H1 (cell line): ENCODE measurements around the gene EPHA3. TPM values are rescaled to one million over a fixed set of nuclear protein-coding genes. Genes with fewer than 3 reads are reported as not detected.

Experiments used
- CTCF ChIA-PET: fragments of 300-600 bp; sonication (Branson Sonifier 250); formaldehyde crosslinking; loops from one replicate; lab custom pipeline; 2021; ENCODE audit not compliant: partially characterized antibody; lab: Charles Lee
- POLR2A ChIA-PET: fragments of 300-600 bp; sonication (Branson Sonifier 250); formaldehyde crosslinking; loops from one replicate; lab custom pipeline; 2021; ENCODE audit warnings: inconsistent platforms; ENCODE audit not compliant: partially characterized antibody; lab: Charles Lee
- DNase-seq, 2 experiments: peaks; one replicate each; pipeline versions ENCODE4 v3.0.0 to v3.0.0-alpha.2; 2010 to 2022; ENCODE audit warnings: low spot score in 2 of 2, low read depth in 1 of 2, mixed read lengths in 1 of 2
- FAIRE-seq: peaks from 2 replicates; lab custom pipeline; 2011; peaks lifted over from hg19 to GRCh38; lab: Jason Lieb, UNC
- H2AFZ ChIP-seq: 2 replicates; pipeline ENCODE4 v1.8.1; 2012; ENCODE audit warnings: low read length, inconsistent platforms
- H2AK5ac ChIP-seq: 2 replicates; pipeline ENCODE4 v1.6.1; 2013; ENCODE audit warnings: low read depth, low read length
- H2BK120ac ChIP-seq: replicated peaks from 2 replicates; pipeline ENCODE3; 2013; ENCODE audit warnings: low read depth, low read length, inconsistent platforms
- H2BK12ac ChIP-seq: 2 replicates; pipeline ENCODE4 v1.6.1; 2013; ENCODE audit warnings: low read depth, low read length
- H2BK15ac ChIP-seq: 2 replicates; pipeline ENCODE4 v1.6.1; 2013; ENCODE audit warnings: low read length
- H2BK20ac ChIP-seq: 2 replicates; pipeline ENCODE4 v1.6.1; 2013; ENCODE audit warnings: low read length
- H2BK5ac ChIP-seq: 2 replicates; pipeline ENCODE4 v1.6.1; 2013; ENCODE audit warnings: low read depth, low read length
- H3K14ac ChIP-seq: 2 replicates; pipeline ENCODE4 v1.6.1; 2013; ENCODE audit warnings: inconsistent platforms; ENCODE audit not compliant: insufficient read length
- H3K18ac ChIP-seq: 2 replicates; pipeline ENCODE4 v1.6.1; 2013; ENCODE audit warnings: low read length; ENCODE audit errors: extremely low read depth
- H3K23ac ChIP-seq: 2 replicates; pipeline ENCODE4 v1.6.1; 2013; ENCODE audit warnings: inconsistent platforms; ENCODE audit not compliant: insufficient read length
- H3K23me2 ChIP-seq: 2 replicates; pipeline ENCODE4 v1.6.1; 2013; ENCODE audit warnings: low read depth, low read length
- H3K27ac ChIP-seq: 2 replicates; pipeline ENCODE4 v1.6.1; 2011; ENCODE audit warnings: low read depth, low read length, inconsistent platforms
- H3K27me3 ChIP-seq, 4 experiments: replicated peaks in 1 of 4; 1 replicate in 1 of 4; 2 replicates in 3 of 4; pipeline versions ENCODE4 v1.6.1 to v1.8.1; 2011 to 2013; ENCODE audit warnings: low read length in 3 of 4, mild to moderate bottlenecking in 3 of 4, inconsistent platforms in 2 of 4, mixed read lengths in 2 of 4, moderate library complexity in 1 of 4; ENCODE audit not compliant: control insufficient read depth in 3 of 4, insufficient read depth in 3 of 4; ENCODE audit errors: extremely low read depth in 1 of 4
- H3K36me3 ChIP-seq, 4 experiments: 2 replicates each; pipeline versions ENCODE4 v1.6.1 to v1.8.1; 2011 to 2013; ENCODE audit warnings: mild to moderate bottlenecking in 4 of 4, low read length in 3 of 4, moderate library complexity in 2 of 4, control low read depth in 1 of 4, inconsistent platforms in 1 of 4; ENCODE audit not compliant: insufficient read depth in 4 of 4, control insufficient read depth in 2 of 4
- H3K4ac ChIP-seq: replicated peaks from 2 replicates; pipeline ENCODE3; 2013; ENCODE audit warnings: low read length, low read depth, mixed read lengths, inconsistent platforms; ENCODE audit not compliant: insufficient read length
- H3K4me1 ChIP-seq, 4 experiments: replicated peaks in 1 of 4; 1 replicate in 1 of 4; 2 replicates in 3 of 4; pipeline versions ENCODE4 v1.6.1 to v1.8.1; 2011 to 2013; ENCODE audit warnings: low read length in 3 of 4, inconsistent platforms in 2 of 4, mixed read lengths in 1 of 4; ENCODE audit not compliant: insufficient read depth in 4 of 4, control insufficient read depth in 3 of 4
- H3K4me2 ChIP-seq, 2 experiments: 2 replicates each; pipeline versions ENCODE4 v1.6.1 to v1.8.1; 2011 to 2013; ENCODE audit warnings: low read depth in 2 of 2, low read length in 2 of 2, control low read depth in 1 of 2, inconsistent platforms in 1 of 2, mild to moderate bottlenecking in 1 of 2; ENCODE audit not compliant: insufficient read depth in 1 of 2
- H3K4me3 ChIP-seq, 4 experiments: fragments of 200-600, 300-600 bp in 1 of 4; sonication (generic), shearing (Covaris generic), sonication (Bioruptor Twin) in 1 of 4; 2 replicates each; pipeline versions ENCODE4 v1.5.1 to v1.8.1; 2011 to 2016; ENCODE audit warnings: low read length in 4 of 4, low read depth in 3 of 4, control low read depth in 2 of 4, inconsistent platforms in 2 of 4, mild to moderate bottlenecking in 2 of 4, mixed read lengths in 1 of 4, moderate library complexity in 1 of 4; ENCODE audit not compliant: insufficient read depth in 2 of 4; ENCODE audit errors: extremely low read depth in 1 of 4
- H3K56ac ChIP-seq: replicated peaks from 2 replicates; pipeline ENCODE3; 2013; ENCODE audit warnings: low read depth, mild to moderate bottlenecking, mixed read lengths, low read length, inconsistent platforms; ENCODE audit not compliant: insufficient read length
- H3K79me1 ChIP-seq: 2 replicates; pipeline ENCODE4 v1.6.1; 2013; ENCODE audit warnings: low read depth, low read length, control low read depth
- H3K79me2 ChIP-seq, 2 experiments: 2 replicates each; pipeline versions ENCODE4 v1.6.1 to v1.8.1; 2012 to 2013; ENCODE audit warnings: low read length in 2 of 2, mild to moderate bottlenecking in 2 of 2, inconsistent platforms in 1 of 2; ENCODE audit not compliant: insufficient read depth in 2 of 2, control insufficient read depth in 1 of 2
- H3K9ac ChIP-seq, 4 experiments: replicated peaks in 1 of 4; 1 replicate in 1 of 4; 2 replicates in 3 of 4; pipeline versions ENCODE4 v1.6.1 to v1.8.1; 2011 to 2013; ENCODE audit warnings: low read depth in 3 of 4, low read length in 3 of 4, control low read depth in 2 of 4, mild to moderate bottlenecking in 2 of 4, moderate library complexity in 2 of 4, inconsistent platforms in 1 of 4; ENCODE audit errors: extremely low read depth in 1 of 4
- H3K9me3 ChIP-seq, 2 experiments: 2 replicates each; pipeline versions ENCODE4 v1.6.1 to v1.8.1; 2012 to 2013; ENCODE audit warnings: mild to moderate bottlenecking in 2 of 2, moderate library complexity in 2 of 2, control low read depth in 1 of 2, inconsistent platforms in 1 of 2, low read depth in 1 of 2, low read length in 1 of 2, mixed read lengths in 1 of 2; ENCODE audit not compliant: insufficient read depth in 2 of 2
- H4K20me1 ChIP-seq, 2 experiments: replicated peaks in 1 of 2; 2 replicates each; pipeline versions ENCODE3 to v1.8.1; 2011 to 2013; ENCODE audit warnings: inconsistent platforms in 2 of 2, low read length in 2 of 2, mild to moderate bottlenecking in 1 of 2; ENCODE audit not compliant: insufficient read depth in 2 of 2, control insufficient read depth in 1 of 2
- H4K5ac ChIP-seq: 2 replicates; pipeline ENCODE4 v1.6.1; 2013; ENCODE audit warnings: low read length, low read depth, mixed read lengths, inconsistent platforms; ENCODE audit not compliant: insufficient read length
- H4K8ac ChIP-seq: 2 replicates; pipeline ENCODE4 v1.8.0; 2013; ENCODE audit warnings: mild to moderate bottlenecking, moderate library complexity, low read length, inconsistent platforms; ENCODE audit not compliant: insufficient read depth; ENCODE audit errors: extremely low read depth
- H4K91ac ChIP-seq: replicated peaks from 2 replicates; pipeline ENCODE3; 2013; ENCODE audit warnings: low read length, mixed read lengths, inconsistent platforms; ENCODE audit not compliant: insufficient read length
- BRCA1 ChIP-seq: IDR thresholded peaks from 2 replicates; pipeline ENCODE4 v1.6.1; 2012; ENCODE audit warnings: low read depth, low read length, improper control_type of control experiment
- FOSL1 ChIP-seq: IDR thresholded peaks from 2 replicates; pipeline ENCODE4 v1.6.1; 2011; ENCODE audit warnings: mild to moderate bottlenecking, low read depth, low read length, moderate library complexity; ENCODE audit not compliant: insufficient read depth
- KDM1A ChIP-seq: fragments of 200-600, 300-600 bp; sonication (generic); IDR thresholded peaks from 2 replicates; pipeline ENCODE4 v1.7.1; 2016; ENCODE audit warnings: mild to moderate bottlenecking, low read length, borderline replicate concordance
- RBBP5 ChIP-seq: IDR thresholded peaks from 2 replicates; pipeline ENCODE4 v1.7.1; 2012; ENCODE audit warnings: low read depth, mild to moderate bottlenecking, inconsistent platforms, low read length, moderate library complexity, borderline replicate concordance
- RFX5 ChIP-seq: IDR thresholded peaks from 2 replicates; pipeline ENCODE4 v1.6.1; 2011; ENCODE audit warnings: low read depth, low read length, improper control_type of control experiment, borderline replicate concordance
- SP2 ChIP-seq: IDR thresholded peaks from 2 replicates; pipeline ENCODE4 v1.6.1; 2012; ENCODE audit warnings: mild to moderate bottlenecking, low read length, inconsistent platforms
- SRF ChIP-seq: IDR thresholded peaks from 2 replicates; pipeline ENCODE4 v1.6.1; 2011; ENCODE audit warnings: mild to moderate bottlenecking, low read depth, low read length, moderate library complexity
- TBP ChIP-seq: IDR thresholded peaks from 2 replicates; pipeline ENCODE4 v1.6.1; 2011; ENCODE audit warnings: low read depth, low read length, improper control_type of control experiment
- WGBS, 2 experiments: shearing (Covaris generic) in 1 of 2; methylation state at CpG; one replicate each; pipeline versions ENCODE4 v1.1.6 to v1.1.7; 2013 to 2015; ENCODE audit warnings: low lambda C conversion rate in 2 of 2, mixed read lengths in 2 of 2, inconsistent platforms in 1 of 2, low coverage in 1 of 2, missing lambda C conversion rate in 1 of 2; ENCODE audit not compliant: insufficient replicate concordance in 2 of 2, insufficient coverage in 1 of 2, insufficient read length in 1 of 2; ENCODE audit errors: extremely low coverage in 1 of 2, missing lambda C conversion rate in 1 of 2; 5-methylcytosine and 5-hydroxymethylcytosine counted together
- polyA plus RNA-seq, 7 experiments: library from polyadenylated mRNA; depleted of rRNA in 3 of 7; stranded (reverse) in 5 of 7; unstranded in 2 of 7; fragments of >200 nt in 5 of 7; fragments of 200-250 nt in 2 of 7; gene quantifications; 1 replicate in 5 of 7; 2 replicates in 1 of 7; 4 replicates in 1 of 7; pipeline versions ENCODE4 v1.2.1 to v1.2.3, GENCODE V29; 2011 to 2013; ENCODE audit warnings: missing spikeins in 2 of 7, mixed read lengths in 2 of 7
- total RNA-seq: library from RNA; stranded (reverse); fragmentation: NEBNext Ultra II Directional; extraction: Animal tissue kit (Norgen Biotek cat#: 25700); gene quantifications from 2 replicates; pipeline ENCODE4 v1.2.1, GENCODE V29; 2021
- TF ChIP-seq, protein P1 (sequence below): IDR thresholded peaks from 2 replicates; pipeline ENCODE4 v1.6.1; 2011; ENCODE audit warnings: low read length, improper control_type of control experiment

EPHA3 gene
- total and polyA plus RNA-seq, 2 of the 8 experiments (the other 6 are each of a cell fraction or from before 2014, with no cell fraction given), result 0.09 to 0.22 TPM

DNA sequence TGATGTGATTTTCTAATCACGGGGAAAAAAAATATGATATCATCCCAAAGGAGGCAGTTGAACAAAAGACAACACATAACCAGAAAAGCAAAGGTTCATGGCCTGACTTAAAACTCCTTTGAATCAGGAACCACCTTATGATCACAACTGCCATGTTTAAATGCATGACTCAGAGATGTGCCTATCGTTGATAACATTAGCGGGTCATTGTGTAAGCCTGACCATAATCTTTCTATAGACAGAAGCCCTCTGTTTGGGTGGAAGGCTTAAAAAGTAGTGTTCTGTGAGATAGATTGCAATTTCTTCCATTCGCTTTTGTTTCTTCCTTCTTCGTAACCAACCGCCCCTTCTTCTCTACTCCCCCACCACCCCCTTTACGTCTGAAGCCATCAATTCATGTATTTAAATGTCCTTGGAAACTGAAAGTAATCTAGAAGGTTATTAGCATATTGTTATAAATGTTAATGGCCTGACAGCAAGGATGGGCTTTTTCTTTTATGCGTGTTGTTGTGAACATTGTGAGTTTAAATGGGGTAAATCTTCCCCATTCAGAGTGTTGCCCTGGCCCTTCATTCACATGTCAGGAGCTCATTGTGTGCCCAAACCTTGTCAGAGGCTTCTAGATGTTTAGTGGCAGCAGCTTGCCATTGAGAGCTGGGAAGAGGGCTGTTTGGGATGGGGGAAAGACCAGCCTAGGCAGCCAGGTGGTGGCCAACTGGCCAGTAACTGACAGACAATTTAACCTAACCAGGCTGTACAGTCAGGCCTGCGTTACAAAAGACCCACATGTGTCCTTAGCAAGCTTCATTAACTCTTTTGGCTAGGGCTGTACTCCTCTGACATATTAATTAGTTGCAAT lies 64.5 kb downstream of the EPHA3 start:
- no peak overlapping the region for H3K9ac ChIP-seq
- H3K4me2 ChIP-seq, result peak overlapping the region in 1 of 2 experiments; percentile 2; a peak in 1 of 4 replicates
- no peak overlapping the region; the same call in 1 of the 2 replicates for H2BK5ac ChIP-seq
- no peak overlapping the region for H3K23ac ChIP-seq
- no peaks in the 10 kb centered on the region for H3K79me1 ChIP-seq
- H2BK15ac ChIP-seq, result no peak overlapping the region
- CTCF ChIA-PET, result no interaction called here
- H3K14ac ChIP-seq, result no peak overlapping the region
- H3K4me3 ChIP-seq, result no peak overlapping the region
- H3K4me1 ChIP-seq, result peaks cover 0 to 9% (median 4%) of the 10 kb centered on the region in 4 experiments; a peak in 5 of 7 replicates
- no peaks in the 10 kb centered on the region for H3K23me2 ChIP-seq
- no peak overlapping the region for H2BK12ac ChIP-seq
- FAIRE-seq (no peak), DNase-seq (no peak)
- no peak overlapping the region for H4K5ac ChIP-seq
- no peaks in the 10 kb centered on the region for H4K20me1 ChIP-seq
- no peak overlapping the region for H3K27ac ChIP-seq
- no peaks in the 10 kb centered on the region for H3K9me3 ChIP-seq
- H3K4ac ChIP-seq, result no peak overlapping the region
- no peak overlapping the region for H4K8ac ChIP-seq
- H2AK5ac ChIP-seq, result no peak overlapping the region
- H2AFZ ChIP-seq, result peak overlapping the region; percentile 65
- POLR2A ChIA-PET, result no interaction called here
- H3K27me3 ChIP-seq, result no peaks in the 10 kb centered on the region
- H3K79me2 ChIP-seq, result no peaks in the 10 kb centered on the region
- WGBS, 2 experiments, result 81% methylated on average over 9 of the region's 9 CpGs; no CpG with 5 or more reads in 1 of the 2 experiments
- no peak overlapping the region for H3K18ac ChIP-seq
- H2BK20ac ChIP-seq, result 0 out of 2 replicates have a peak overlapping the region, but pooled peaks have one; percentile 16
- no peak overlapping the region for H2BK120ac ChIP-seq
- no peaks in the 10 kb centered on the region for H3K36me3 ChIP-seq
- no peak overlapping the region for H3K56ac ChIP-seq
- no peak overlapping the region for H4K91ac ChIP-seq
- no peak for TF ChIP-seq RBBP5
- TF ChIP-seq TBP, result no peak
- TF ChIP-seq, protein P1, sequence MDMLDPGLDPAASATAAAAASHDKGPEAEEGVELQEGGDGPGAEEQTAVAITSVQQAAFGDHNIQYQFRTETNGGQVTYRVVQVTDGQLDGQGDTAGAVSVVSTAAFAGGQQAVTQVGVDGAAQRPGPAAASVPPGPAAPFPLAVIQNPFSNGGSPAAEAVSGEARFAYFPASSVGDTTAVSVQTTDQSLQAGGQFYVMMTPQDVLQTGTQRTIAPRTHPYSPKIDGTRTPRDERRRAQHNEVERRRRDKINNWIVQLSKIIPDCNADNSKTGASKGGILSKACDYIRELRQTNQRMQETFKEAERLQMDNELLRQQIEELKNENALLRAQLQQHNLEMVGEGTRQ, result no peak
- TF ChIP-seq BRCA1, result no peak
- TF ChIP-seq SP2, result no peak
- TF ChIP-seq FOSL1, result no peak
- TF ChIP-seq KDM1A, result no peak
- no peak for TF ChIP-seq SRF
- TF ChIP-seq RFX5, result no peak
